Smooth muscle cell (in vitro differentiated cells): ENCODE results near the gene RCBTB2. TPM values are rescaled to one million over a fixed set of nuclear protein-coding genes. Genes with fewer than 3 reads are reported as not detected.

Source experiments
- DNase-seq: peaks from one replicate; lab custom pipeline; 2025; ENCODE audit not compliant: unreplicated experiment; lab: John Stamatoyannopoulos, UW
- H2AFZ ChIP-seq: fragments of 200-600 bp; sonication (generic); 2 replicates; pipeline ENCODE4 v1.6.0; 2016; ENCODE audit warnings: antibody characterized with exemption, low read depth, mild to moderate bottlenecking
- H3F3A ChIP-seq: fragments of 200-600 bp; sonication (generic); 2 replicates; pipeline ENCODE4 v1.6.0; 2017; ENCODE audit warnings: antibody characterized with exemption, low read depth
- H3K27ac ChIP-seq: fragments of 200-600 bp; sonication (generic); 2 replicates; pipeline ENCODE4 v1.5.1; 2016; ENCODE audit warnings: low read depth, mild to moderate bottlenecking
- H3K27me3 ChIP-seq: fragments of 200-600 bp; sonication (generic); 2 replicates; pipeline ENCODE4 v1.6.1; 2016; ENCODE audit warnings: low read depth, mild to moderate bottlenecking
- H3K36me3 ChIP-seq: fragments of 200-600 bp; sonication (generic); 2 replicates; pipeline ENCODE4 v1.5.1; 2016; ENCODE audit warnings: low read depth
- H3K4me1 ChIP-seq: fragments of 200-600 bp; sonication (generic); 2 replicates; pipeline ENCODE4 v1.5.1; 2016; ENCODE audit warnings: low read depth
- H3K4me2 ChIP-seq: fragments of 200-600 bp; sonication (generic); 2 replicates; pipeline ENCODE4 v1.6.0; 2016; ENCODE audit warnings: mild to moderate bottlenecking
- H3K4me3 ChIP-seq: fragments of 200-600 bp; sonication (generic); 2 replicates; pipeline ENCODE4 v1.5.1; 2016; ENCODE audit warnings: mild to moderate bottlenecking
- H3K79me2 ChIP-seq: fragments of 200-600 bp; sonication (generic); 2 replicates; pipeline ENCODE4 v1.6.0; 2016; ENCODE audit warnings: low read depth, mild to moderate bottlenecking
- H3K9ac ChIP-seq: fragments of 200-600 bp; sonication (generic); 2 replicates; pipeline ENCODE4 v1.6.0; 2016; ENCODE audit warnings: low read depth
- H3K9me3 ChIP-seq: fragments of 200-600 bp; sonication (generic); replicated peaks from 2 replicates; pipeline ENCODE4 v1.5.1; 2016; ENCODE audit warnings: low read depth
- H4K20me1 ChIP-seq: fragments of 200-600 bp; sonication (generic); 2 replicates; pipeline ENCODE4 v1.6.0; 2016; ENCODE audit warnings: low read depth
- WGBS: methylation state at CpG from one replicate; pipeline ENCODE4 v1.1.7; 2016; ENCODE audit warnings: low lambda C conversion rate; 5-methylcytosine and 5-hydroxymethylcytosine counted together
- polyA plus RNA-seq: library from polyadenylated mRNA; unstranded; fragments of >200 nt; fragmentation: Nextera tagmentation; extraction: Ambion mirVana; gene quantifications from 2 replicates; pipeline ENCODE4 v1.2.1, GENCODE V29; 2016
- total RNA-seq: library from RNA; depleted of rRNA; stranded (reverse); fragments of >200 nt; gene quantifications from 2 replicates; pipeline ENCODE4 v1.2.3, GENCODE V29; 2014
- TF ChIP-seq, protein P1 (sequence below): fragments of 200-600 bp; sonication (generic); IDR thresholded peaks from 2 replicates; pipeline ENCODE4 v1.5.1; 2017; ENCODE audit warnings: borderline replicate concordance, mild to moderate bottlenecking, antibody characterized with exemption; ENCODE audit not compliant: insufficient read depth, poor library complexity, severe bottlenecking

Gene RCBTB2
- total and polyA plus RNA-seq, 2 experiments from 2014 or later = 3.7 to 5.0 TPM

DNA sequence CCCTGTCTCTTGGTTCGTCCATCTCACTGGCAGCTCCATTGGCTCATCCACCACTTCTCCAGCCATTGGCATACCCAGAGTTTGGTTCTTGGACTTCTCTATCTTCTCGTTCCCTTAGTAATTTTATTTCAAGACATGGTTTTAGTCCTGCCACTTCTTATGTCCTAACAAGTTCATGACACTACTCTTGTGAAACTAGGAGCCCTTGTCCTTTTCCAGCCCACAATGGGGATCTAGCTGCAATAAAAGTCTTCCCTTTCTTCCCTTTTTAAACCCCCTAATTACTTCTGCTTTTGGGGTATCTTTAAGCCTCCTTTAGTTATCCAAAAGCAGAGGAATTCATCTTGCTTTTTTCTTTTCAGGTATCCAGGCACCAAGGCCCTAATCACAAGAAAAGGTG lies 2.9 kb upstream of the RCBTB2 start:
- Histone ChIP-seq H3K4me1 (peaks cover 11% of the 10 kb centered on the region), H3K27ac (no peak overlapping the region), H3K4me3 (no peak overlapping the region), H3F3A (no peaks in the 10 kb centered on the region), H3K36me3 (no peaks in the 10 kb centered on the region), H4K20me1 (no peaks in the 10 kb centered on the region), H3K4me2 (no peak overlapping the region), H3K9me3 (no peaks in the 10 kb centered on the region), H3K79me2 (no peaks in the 10 kb centered on the region), H3K9ac (no peak overlapping the region), H2AFZ (no peak overlapping the region), H3K27me3 (no peaks in the 10 kb centered on the region)
- WGBS = 94% methylated on average over 2 of the region's 2 CpGs
- TF ChIP-seq, protein P1, sequence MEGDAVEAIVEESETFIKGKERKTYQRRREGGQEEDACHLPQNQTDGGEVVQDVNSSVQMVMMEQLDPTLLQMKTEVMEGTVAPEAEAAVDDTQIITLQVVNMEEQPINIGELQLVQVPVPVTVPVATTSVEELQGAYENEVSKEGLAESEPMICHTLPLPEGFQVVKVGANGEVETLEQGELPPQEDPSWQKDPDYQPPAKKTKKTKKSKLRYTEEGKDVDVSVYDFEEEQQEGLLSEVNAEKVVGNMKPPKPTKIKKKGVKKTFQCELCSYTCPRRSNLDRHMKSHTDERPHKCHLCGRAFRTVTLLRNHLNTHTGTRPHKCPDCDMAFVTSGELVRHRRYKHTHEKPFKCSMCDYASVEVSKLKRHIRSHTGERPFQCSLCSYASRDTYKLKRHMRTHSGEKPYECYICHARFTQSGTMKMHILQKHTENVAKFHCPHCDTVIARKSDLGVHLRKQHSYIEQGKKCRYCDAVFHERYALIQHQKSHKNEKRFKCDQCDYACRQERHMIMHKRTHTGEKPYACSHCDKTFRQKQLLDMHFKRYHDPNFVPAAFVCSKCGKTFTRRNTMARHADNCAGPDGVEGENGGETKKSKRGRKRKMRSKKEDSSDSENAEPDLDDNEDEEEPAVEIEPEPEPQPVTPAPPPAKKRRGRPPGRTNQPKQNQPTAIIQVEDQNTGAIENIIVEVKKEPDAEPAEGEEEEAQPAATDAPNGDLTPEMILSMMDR = no peak
- DNase-seq = no peak

GRCh38 chr13:48534911-48535501 lies 2.1 kb upstream of the RCBTB2 start:
- DNase-seq = no peak
- Histone ChIP-seq H3K4me1 (peaks cover 11% of the 10 kb centered on the region), H3K36me3 (no peaks in the 10 kb centered on the region), H3K9me3 (no peaks in the 10 kb centered on the region), H3K4me3 (no peak overlapping the region), H4K20me1 (no peaks in the 10 kb centered on the region), H2AFZ (no peak overlapping the region), H3K4me2 (no peak overlapping the region), H3F3A (no peaks in the 10 kb centered on the region), H3K79me2 (no peaks in the 10 kb centered on the region), H3K27ac (no peak overlapping the region), H3K27me3 (no peaks in the 10 kb centered on the region), H3K9ac (no peak overlapping the region)
- TF ChIP-seq, protein P1 = no peak
- WGBS = 97% methylated on average over 5 of the region's 5 CpGs

- H2AFZ ChIP-seq = peak overlapping the region; percentile 100
- no peak overlapping the region for H3K4me3 ChIP-seq
- H3K27ac ChIP-seq = peak overlapping the region; percentile 83
- H3K36me3 ChIP-seq = no peaks in the 10 kb centered on the region
- H3K9me3 ChIP-seq = no peaks in the 10 kb centered on the region
- H3F3A ChIP-seq = no peaks in the 10 kb centered on the region
- 43% methylated on average over 9 of the region's 9 CpGs for WGBS
- peak overlapping the region; percentile 97 for H3K4me2 ChIP-seq
- no peaks in the 10 kb centered on the region for H4K20me1 ChIP-seq
- no peaks in the 10 kb centered on the region for H3K79me2 ChIP-seq
- TF ChIP-seq, protein P1 = no peak
- H3K4me1 ChIP-seq = peaks cover 11% of the 10 kb centered on the region
- H3K27me3 ChIP-seq = no peaks in the 10 kb centered on the region
- H3K9ac ChIP-seq = no peak overlapping the region
- DNase-seq = no peak
Observed at GRCh38 chr13:48533961-48534600, 1.2 kb upstream of the RCBTB2 start.

- H3K27me3 ChIP-seq = no peaks in the 10 kb centered on the region
- H3K4me3 ChIP-seq = peak overlapping the region; percentile 95
- H3K9me3 ChIP-seq = no peaks in the 10 kb centered on the region
- H2AFZ ChIP-seq = peak overlapping the region; percentile 100
- no peaks in the 10 kb centered on the region for H3F3A ChIP-seq
- no peak for DNase-seq
- TF ChIP-seq, protein P1 = no peak
- H3K79me2 ChIP-seq = no peaks in the 10 kb centered on the region
- H3K4me2 ChIP-seq = peak overlapping the region; percentile 97
- peak overlapping the region; percentile 89 for H3K9ac ChIP-seq
- WGBS = 12% methylated on average over 16 of the region's 16 CpGs
- H3K4me1 ChIP-seq = peaks cover 11% of the 10 kb centered on the region
- H3K36me3 ChIP-seq = no peaks in the 10 kb centered on the region
- H4K20me1 ChIP-seq = no peaks in the 10 kb centered on the region
- H3K27ac ChIP-seq = peak overlapping the region; percentile 83
Observed at GRCh38 chr13:48532256-48532505, 699 bp downstream of the RCBTB2 start.
